GM12878 (cell line): ENCODE measurements around the gene ALCAM. TPM values are rescaled to one million over a fixed set of nuclear protein-coding genes. Genes with fewer than 3 reads are reported as not detected.

Experiments
- ATAC-seq: fragments of 200-7000 bp; cut with Tn5 transposase; 3 replicates; pipeline ENCODE4 v1.9.1; 2020; ENCODE audit warnings: mild to moderate bottlenecking, moderate library complexity
- BruUV-seq: library from RNA; stranded (reverse); fragments of 400-500 nt; replicated peaks from 2 replicates; lab custom pipeline; 2021; lab: Mats Ljungman, UMichigan
- CTCF ChIA-PET: fragments of 300-600 bp; sonication (Branson Sonifier 250); formaldehyde crosslinking; extraction: SDS; loops from one replicate; lab custom pipeline; 2021; ENCODE audit warnings: inconsistent platforms; lab: Yijun Ruan, JAX
- POLR2A ChIA-PET: fragments of 350-600 bp; formaldehyde crosslinking; extraction: SDS; loops from one replicate; lab custom pipeline; 2021; ENCODE audit warnings: inconsistent platforms; lab: Charles Lee
- RAD21 ChIA-PET: fragments of 300-600 bp; sonication (Branson Sonifier 250); formaldehyde crosslinking; loops from one replicate; lab custom pipeline; 2023; ENCODE audit warnings: antibody characterized with exemption; ENCODE audit not compliant: unreplicated experiment; lab: Charles Lee
- SMC1A ChIA-PET: fragments of 300-600 bp; sonication (Branson Sonifier 250); formaldehyde crosslinking; loops from one replicate; lab custom pipeline; 2023; ENCODE audit not compliant: unreplicated experiment, uncharacterized antibody; lab: Charles Lee
- DNase-seq: peaks from one replicate; pipeline ENCODE4 v3.0.0-alpha.2; 2011; ENCODE audit warnings: low read depth, low spot score
- FAIRE-seq: peaks from 3 replicates; lab custom pipeline; 2011; peaks lifted over from hg19 to GRCh38; lab: Jason Lieb, UNC
- H2AFZ ChIP-seq: 2 replicates; pipeline ENCODE4 v1.6.0; 2011; ENCODE audit warnings: low read depth, low read length, control low read depth; ENCODE audit not compliant: control insufficient read depth
- H3K27ac ChIP-seq: 2 replicates; pipeline ENCODE4 v1.5.1; 2011; ENCODE audit warnings: control low read depth; ENCODE audit not compliant: control insufficient read depth, insufficient read depth
- H3K27me3 ChIP-seq, 2 experiments: replicated peaks in 1 of 2; 2 replicates each; pipeline versions ENCODE4 v1.6.0 to v1.6.1; 2011; ENCODE audit warnings: low read length in 1 of 2; ENCODE audit not compliant: control insufficient read depth in 2 of 2, insufficient read depth in 2 of 2
- H3K36me3 ChIP-seq, 2 experiments: 2 replicates each; pipeline ENCODE4 v1.5.1; 2011; ENCODE audit warnings: low read length in 1 of 2; ENCODE audit not compliant: control insufficient read depth in 2 of 2, insufficient read depth in 2 of 2
- H3K4me1 ChIP-seq: 2 replicates; pipeline ENCODE4 v1.6.1; 2011; ENCODE audit warnings: mild to moderate bottlenecking, low read length, moderate library complexity, mixed read lengths; ENCODE audit not compliant: control insufficient read depth, insufficient read depth
- H3K4me2 ChIP-seq: 2 replicates; pipeline ENCODE4 v1.6.0; 2011; ENCODE audit warnings: control low read depth; ENCODE audit not compliant: control insufficient read depth, insufficient read depth
- H3K4me3 ChIP-seq: fragments of 200-600 bp; sonication (generic); 2 replicates; pipeline ENCODE4 v1.5.1; 2016
- H3K79me2 ChIP-seq: 2 replicates; pipeline ENCODE4 v1.6.0; 2011; ENCODE audit warnings: low read length; ENCODE audit not compliant: control insufficient read depth, insufficient read depth
- H3K9ac ChIP-seq: 2 replicates; pipeline ENCODE4 v1.8.0; 2011; ENCODE audit warnings: low read length, control low read depth, mixed read lengths; ENCODE audit not compliant: control insufficient read depth, insufficient read depth
- H3K9me3 ChIP-seq: replicated peaks from 3 replicates; pipeline ENCODE4 v1.5.1; 2011; ENCODE audit warnings: mild to moderate bottlenecking, low read length; ENCODE audit not compliant: control insufficient read depth, insufficient read depth
- H4K20me1 ChIP-seq: 2 replicates; pipeline ENCODE4 v1.6.0; 2011; ENCODE audit not compliant: control insufficient read depth, insufficient read depth
- ATF2 ChIP-seq: IDR thresholded peaks from 2 replicates; pipeline ENCODE4 v1.6.1; 2012; ENCODE audit warnings: low read length, inconsistent platforms
- BACH1 ChIP-seq: fragments of 450-650 bp; IDR thresholded peaks from 2 replicates; pipeline ENCODE4 v1.6.1; 2017; ENCODE audit warnings: mild to moderate bottlenecking, borderline replicate concordance
- BHLHE40 ChIP-seq, 2 experiments: fragments of 450-650 bp in 1 of 2; IDR thresholded peaks; 2 replicates each; pipeline ENCODE4 v1.6.1; 2011 to 2017; ENCODE audit warnings: low read depth in 2 of 2, borderline replicate concordance in 1 of 2, improper control_type of control experiment in 1 of 2, low read length in 1 of 2, mild to moderate bottlenecking in 1 of 2
- CBX5 ChIP-seq: sonication (generic); IDR thresholded peaks from 2 replicates; pipeline ENCODE4 v1.6.1; 2016; ENCODE audit warnings: low read depth, moderate library complexity, mild to moderate bottlenecking, inconsistent platforms
- GATAD2B ChIP-seq: fragments of 450-650 bp; conservative IDR thresholded peaks from 2 replicates; pipeline ENCODE4 v1.6.1; 2017; ENCODE audit warnings: low read depth, mild to moderate bottlenecking, moderate library complexity
- MEF2B ChIP-seq: fragments of 450-650 bp; IDR thresholded peaks from 2 replicates; pipeline ENCODE4 v1.6.1; 2018; ENCODE audit warnings: mild to moderate bottlenecking, moderate library complexity; ENCODE audit not compliant: partially characterized antibody, poor library complexity, severe bottlenecking
- MTA2 ChIP-seq: fragments of 450-650 bp; IDR thresholded peaks from 2 replicates; pipeline ENCODE4 v1.6.1; 2016; ENCODE audit warnings: low read depth, mild to moderate bottlenecking, moderate library complexity
- PAX5 ChIP-seq: IDR thresholded peaks from 2 replicates; pipeline ENCODE4 v1.6.1; 2011; ENCODE audit warnings: low read depth, low read length, borderline replicate concordance
- RBBP5 ChIP-seq: fragments of 200-600 bp; sonication (generic); conservative IDR thresholded peaks from 2 replicates; pipeline ENCODE4 v1.6.1; 2016
- SKIL ChIP-seq: fragments of 450-650 bp; IDR thresholded peaks from 2 replicates; pipeline ENCODE4 v1.6.1; 2017; ENCODE audit warnings: mild to moderate bottlenecking, low read depth, inconsistent platforms; ENCODE audit not compliant: poor library complexity, severe bottlenecking
- SMAD5 ChIP-seq: IDR thresholded peaks from 2 replicates; pipeline ENCODE4 v1.6.1; 2016; ENCODE audit warnings: antibody characterized with exemption, low read depth
- TCF12 ChIP-seq: IDR thresholded peaks from 2 replicates; pipeline ENCODE4 v1.6.1; 2011; ENCODE audit warnings: low read depth, mild to moderate bottlenecking, low read length
- TCF7 ChIP-seq: IDR thresholded peaks from 2 replicates; pipeline ENCODE4 v1.6.1; 2014; ENCODE audit warnings: antibody characterized with exemption, borderline replicate concordance
- WRNIP1 ChIP-seq: IDR thresholded peaks from 2 replicates; pipeline ENCODE4 v1.6.1; 2011; ENCODE audit warnings: low read depth, low read length, improper control_type of control experiment, borderline replicate concordance
- WGBS: methylation state at CpG from one replicate; pipeline ENCODE4 v1.1.6; 2016; ENCODE audit warnings: low lambda C conversion rate; ENCODE audit not compliant: insufficient replicate concordance, insufficient coverage; ENCODE audit errors: missing lambda C conversion rate; 5-methylcytosine and 5-hydroxymethylcytosine counted together
- in situ Hi-C: fragments of 300-500 bp; cut with MboI; formaldehyde crosslinking; loops from 9 replicates; pipeline ENCODE4 v1.14.3; 2018; ENCODE audit warnings: mixed read lengths
- intact Hi-C: fragments of 100-400 bp; cut with micrococcal nuclease; formaldehyde crosslinking; loops from one replicate; pipeline ENCODE4 v1.14.2; 2022; ENCODE audit not compliant: unreplicated experiment
- polyA plus RNA-seq, 11 experiments: library from polyadenylated mRNA; depleted of rRNA in 4 of 11; unstranded in 6 of 11; stranded (reverse) in 5 of 11; fragments of >200 nt; fragmentation: Nextera tagmentation in 4 of 11; fragmentation: Illumina TruSeq in 1 of 11; extraction: Ambion mirVana in 4 of 11; extraction: Trizol in 1 of 11; gene quantifications; 1 replicate in 1 of 11; 2 replicates in 10 of 11; pipeline versions ENCODE4 v1.2.1 to v1.2.3, GENCODE V29; 2011 to 2016; ENCODE audit warnings: inconsistent platforms in 2 of 11, missing spikeins in 2 of 11, low read depth in 1 of 11
- total RNA-seq, 4 experiments: library from RNA; depleted of rRNA in 3 of 4; stranded (reverse); fragments of >200 nt in 3 of 4; fragmentation: Illumina TruSeq in 1 of 4; extraction: Trizol in 1 of 4; gene quantifications; 2 replicates each; pipeline versions ENCODE4 v1.2.1 to v1.2.3, GENCODE V29; 2013 to 2021

ALCAM gene
- total and polyA plus RNA-seq, 10 of the 15 experiments (the other 5 are each of a cell fraction or from before 2014, with no cell fraction given): 12.2 to 54.2 (median 32.6) TPM

GRCh38 chr3:105349684-105350387, 16.9 kb upstream of the ALCAM start:
- in situ Hi-C loops (no loop called here), intact Hi-C loops (no loop called here)
- no peak for ATAC-seq
- no peaks in the 10 kb centered on the region for H3K27me3 ChIP-seq
- no peaks in the 10 kb centered on the region for H3K36me3 ChIP-seq
- no peak for FAIRE-seq
- no peaks in the 10 kb centered on the region for H3K9me3 ChIP-seq
- H4K20me1 ChIP-seq: no peaks in the 10 kb centered on the region
- no peaks in the 10 kb centered on the region for H3K79me2 ChIP-seq
- H3K9ac ChIP-seq: no peak overlapping the region
- no peak overlapping the region for H2AFZ ChIP-seq
- ChIA-PET SMC1A (interaction anchor here (0.6 to 1.3 kb wide), 2 partner anchors 9 to 187 kb away, joined by 3 read pairs; no protein-coding TSS in a partner anchor), CTCF (no interaction called here), RAD21 (no interaction called here), POLR2A (no interaction called here)
- H3K4me2 ChIP-seq: no peak overlapping the region
- TF ChIP-seq TCF12 (no peak), CBX5 (no peak), GATAD2B (no peak)
- no peak overlapping the region for H3K27ac ChIP-seq
- peaks cover 3% of the 10 kb centered on the region; the same call in 1 of the 2 replicates for H3K4me1 ChIP-seq
- 32% methylated on average over 2 of the region's 2 CpGs for WGBS
- DNase-seq: no peak
- no peak overlapping the region for H3K4me3 ChIP-seq
- no TSS peak for BruUV-seq

- H3K79me2 ChIP-seq: no peaks in the 10 kb centered on the region
- ChIA-PET POLR2A (interaction anchor here (0.6 kb wide), 1 partner anchor 857 kb away, joined by 3 read pairs; no protein-coding TSS in a partner anchor), RAD21 (no interaction called here), CTCF (no interaction called here), SMC1A (no interaction called here)
- H4K20me1 ChIP-seq: no peaks in the 10 kb centered on the region
- no peaks in the 10 kb centered on the region for H3K27me3 ChIP-seq
- peaks cover 3% of the 10 kb centered on the region; the same call in 1 of the 2 replicates for H3K4me1 ChIP-seq
- intact Hi-C loops: no loop called here
- no peaks in the 10 kb centered on the region for H3K36me3 ChIP-seq
- no peak overlapping the region for H3K4me3 ChIP-seq
- FAIRE-seq (no peak), DNase-seq (no peak), ATAC-seq (no peak)
- WGBS: 63% methylated on average over 2 of the region's 2 CpGs
- no peaks in the 10 kb centered on the region for H3K9me3 ChIP-seq
- no TSS peak for BruUV-seq
- H3K27ac ChIP-seq: no peak overlapping the region
- H3K9ac ChIP-seq: no peak overlapping the region
- no peak overlapping the region for H3K4me2 ChIP-seq
- H2AFZ ChIP-seq: no peak overlapping the region
- in situ Hi-C loops: no loop called here
- no peak for TF ChIP-seq ATF2
- no peak for TF ChIP-seq SKIL
- no peak for TF ChIP-seq TCF7
- no peak for TF ChIP-seq BHLHE40 (IDR thresholded peaks at IDR 0.05; ENCODE audit: borderline replicate concordance in 1 of 2, low read depth in 2 of 2, low read length in 1 of 2)
- no peak for TF ChIP-seq RBBP5
- TF ChIP-seq SMAD5: no peak
- TF ChIP-seq WRNIP1: no peak
- TF ChIP-seq CBX5: no peak
- TF ChIP-seq MTA2: no peak
- TF ChIP-seq MEF2B: no peak
- no peak for TF ChIP-seq BACH1
- TF ChIP-seq PAX5: no peak
Observed at GRCh38 chr3:105351821-105352220, 14.9 kb upstream of the ALCAM start.
